WTC11 (cell line): ENCODE measurements around the gene OTOS.

Experiments
- ZBTB21 ChIP-seq: sonication (generic); formaldehyde crosslinking; IDR thresholded peaks from 2 replicates; pipeline ENCODE4 v1.8.1; 2023; ENCODE audit warnings: mild to moderate bottlenecking, missing genetic modification reagents, borderline replicate concordance
- ZNF263 ChIP-seq: sonication (generic); formaldehyde crosslinking; IDR thresholded peaks from 2 replicates; pipeline ENCODE4 v1.8.1; 2022; ENCODE audit warnings: low read depth, mild to moderate bottlenecking, moderate library complexity, missing genetic modification reagents
- TF ChIP-seq, protein P1 (sequence below): fragments of 200-600 bp; IDR thresholded peaks from 2 replicates; pipeline ENCODE4 v1.8.0; 2022; ENCODE audit warnings: antibody characterized with exemption
- TF ChIP-seq, protein P2 (sequence below): sonication (generic); formaldehyde crosslinking; IDR thresholded peaks from 2 replicates; pipeline ENCODE4 v1.8.1; 2022; ENCODE audit warnings: mild to moderate bottlenecking, moderate library complexity, missing genetic modification reagents

DNA sequence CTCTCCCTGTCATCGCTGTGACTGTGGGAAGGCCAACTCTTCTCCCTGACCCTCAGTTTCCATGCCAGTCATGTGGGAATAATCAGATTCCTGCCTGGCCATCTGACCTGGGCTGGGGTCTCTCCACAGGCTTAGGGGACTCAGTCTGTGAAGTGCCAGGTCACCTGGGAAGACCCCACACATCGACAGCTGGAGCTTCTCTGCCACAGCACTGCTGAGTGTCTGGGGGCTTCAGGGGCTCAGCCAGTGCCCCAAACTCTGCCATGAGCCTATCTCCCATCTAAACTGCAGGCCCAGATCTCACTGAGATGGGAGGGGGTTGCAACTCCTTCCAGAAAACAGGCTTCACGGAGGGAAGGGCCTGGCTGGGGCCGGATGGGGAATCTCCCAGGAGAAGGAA is 42.0 kb upstream of the OTOS start:
- TF ChIP-seq, protein P1, sequence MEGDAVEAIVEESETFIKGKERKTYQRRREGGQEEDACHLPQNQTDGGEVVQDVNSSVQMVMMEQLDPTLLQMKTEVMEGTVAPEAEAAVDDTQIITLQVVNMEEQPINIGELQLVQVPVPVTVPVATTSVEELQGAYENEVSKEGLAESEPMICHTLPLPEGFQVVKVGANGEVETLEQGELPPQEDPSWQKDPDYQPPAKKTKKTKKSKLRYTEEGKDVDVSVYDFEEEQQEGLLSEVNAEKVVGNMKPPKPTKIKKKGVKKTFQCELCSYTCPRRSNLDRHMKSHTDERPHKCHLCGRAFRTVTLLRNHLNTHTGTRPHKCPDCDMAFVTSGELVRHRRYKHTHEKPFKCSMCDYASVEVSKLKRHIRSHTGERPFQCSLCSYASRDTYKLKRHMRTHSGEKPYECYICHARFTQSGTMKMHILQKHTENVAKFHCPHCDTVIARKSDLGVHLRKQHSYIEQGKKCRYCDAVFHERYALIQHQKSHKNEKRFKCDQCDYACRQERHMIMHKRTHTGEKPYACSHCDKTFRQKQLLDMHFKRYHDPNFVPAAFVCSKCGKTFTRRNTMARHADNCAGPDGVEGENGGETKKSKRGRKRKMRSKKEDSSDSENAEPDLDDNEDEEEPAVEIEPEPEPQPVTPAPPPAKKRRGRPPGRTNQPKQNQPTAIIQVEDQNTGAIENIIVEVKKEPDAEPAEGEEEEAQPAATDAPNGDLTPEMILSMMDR: no peak
- TF ChIP-seq ZNF263 (no peak), ZBTB21 (CRISPR knock-in tag) (no peak)
- TF ChIP-seq, protein P2, sequence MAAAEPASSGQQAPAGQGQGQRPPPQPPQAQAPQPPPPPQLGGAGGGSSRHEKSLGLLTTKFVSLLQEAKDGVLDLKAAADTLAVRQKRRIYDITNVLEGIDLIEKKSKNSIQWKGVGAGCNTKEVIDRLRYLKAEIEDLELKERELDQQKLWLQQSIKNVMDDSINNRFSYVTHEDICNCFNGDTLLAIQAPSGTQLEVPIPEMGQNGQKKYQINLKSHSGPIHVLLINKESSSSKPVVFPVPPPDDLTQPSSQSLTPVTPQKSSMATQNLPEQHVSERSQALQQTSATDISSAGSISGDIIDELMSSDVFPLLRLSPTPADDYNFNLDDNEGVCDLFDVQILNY: no peak
